Right hindlimb (tissue), 1 donor: ENCODE results near the gene CNNM2.

Experiments used
- DNase-seq: peaks from one replicate; pipeline ENCODE4 v3.0.0-alpha.2; 2018

CNNM2 gene

DNA sequence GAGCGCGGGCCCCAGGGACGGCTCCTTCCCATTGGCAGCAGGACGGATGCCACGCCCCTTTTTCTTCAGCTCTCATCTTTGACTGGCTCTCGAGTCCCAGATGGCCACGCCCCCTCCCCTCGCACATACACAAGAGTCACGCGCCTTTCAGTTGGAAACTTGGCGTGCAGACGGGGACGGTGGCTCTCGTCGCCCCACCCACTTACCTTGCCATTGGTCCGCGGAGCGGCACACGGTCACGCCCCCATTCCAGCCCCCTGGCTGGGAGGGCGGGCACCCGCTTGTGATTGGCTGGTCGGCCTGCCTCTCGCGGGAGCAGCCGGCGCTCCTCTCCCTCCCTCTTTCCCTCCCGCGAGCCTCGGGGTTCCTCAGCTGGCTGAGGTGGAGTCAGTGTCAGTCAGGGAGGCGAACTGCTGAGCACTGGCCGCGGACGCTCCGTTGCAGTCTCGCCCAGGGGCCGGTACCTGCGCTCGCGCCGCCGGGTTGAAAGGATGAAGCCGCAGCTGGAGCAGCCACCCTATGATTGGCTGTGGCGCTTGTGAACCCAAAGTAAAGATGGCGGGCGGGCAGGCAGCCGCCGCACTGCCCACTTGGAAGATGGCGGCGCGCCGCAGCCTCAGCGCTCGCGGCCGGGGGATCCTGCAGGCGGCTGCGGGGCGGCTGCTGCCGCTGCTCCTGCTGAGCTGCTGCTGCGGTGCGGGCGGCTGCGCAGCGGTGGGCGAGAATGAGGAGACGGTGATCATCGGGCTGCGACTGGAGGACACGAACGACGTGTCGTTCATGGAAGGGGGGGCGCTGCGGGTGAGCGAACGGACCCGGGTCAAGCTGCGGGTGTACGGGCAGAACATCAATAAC, at the start of gene CNNM2:
Gene CNNM2 (plus strand): TSS at position 333 of the 855 bp plus-strand sequence. CDS start 187 bp downstream, at position 520.
- peak; percentile 100 for DNase-seq

DNA sequence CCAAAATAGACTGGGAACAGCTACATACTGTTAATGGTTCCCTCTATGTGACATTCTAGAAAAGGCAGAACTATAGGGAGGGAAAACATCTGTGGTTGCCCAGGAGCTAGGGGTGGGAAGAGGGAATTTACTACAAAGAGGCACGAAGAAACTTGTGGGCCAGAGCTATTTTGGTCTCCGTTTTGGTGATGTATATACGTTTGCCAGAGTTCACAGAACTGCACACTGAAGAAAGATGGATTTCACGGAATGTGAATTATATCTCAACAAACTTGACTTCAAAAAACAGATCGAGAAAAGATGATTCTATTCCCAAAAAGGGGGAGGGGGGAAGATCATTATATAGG, 49.2 kb upstream of the CNNM2 start:
- peak; percentile 45 for DNase-seq

DNA sequence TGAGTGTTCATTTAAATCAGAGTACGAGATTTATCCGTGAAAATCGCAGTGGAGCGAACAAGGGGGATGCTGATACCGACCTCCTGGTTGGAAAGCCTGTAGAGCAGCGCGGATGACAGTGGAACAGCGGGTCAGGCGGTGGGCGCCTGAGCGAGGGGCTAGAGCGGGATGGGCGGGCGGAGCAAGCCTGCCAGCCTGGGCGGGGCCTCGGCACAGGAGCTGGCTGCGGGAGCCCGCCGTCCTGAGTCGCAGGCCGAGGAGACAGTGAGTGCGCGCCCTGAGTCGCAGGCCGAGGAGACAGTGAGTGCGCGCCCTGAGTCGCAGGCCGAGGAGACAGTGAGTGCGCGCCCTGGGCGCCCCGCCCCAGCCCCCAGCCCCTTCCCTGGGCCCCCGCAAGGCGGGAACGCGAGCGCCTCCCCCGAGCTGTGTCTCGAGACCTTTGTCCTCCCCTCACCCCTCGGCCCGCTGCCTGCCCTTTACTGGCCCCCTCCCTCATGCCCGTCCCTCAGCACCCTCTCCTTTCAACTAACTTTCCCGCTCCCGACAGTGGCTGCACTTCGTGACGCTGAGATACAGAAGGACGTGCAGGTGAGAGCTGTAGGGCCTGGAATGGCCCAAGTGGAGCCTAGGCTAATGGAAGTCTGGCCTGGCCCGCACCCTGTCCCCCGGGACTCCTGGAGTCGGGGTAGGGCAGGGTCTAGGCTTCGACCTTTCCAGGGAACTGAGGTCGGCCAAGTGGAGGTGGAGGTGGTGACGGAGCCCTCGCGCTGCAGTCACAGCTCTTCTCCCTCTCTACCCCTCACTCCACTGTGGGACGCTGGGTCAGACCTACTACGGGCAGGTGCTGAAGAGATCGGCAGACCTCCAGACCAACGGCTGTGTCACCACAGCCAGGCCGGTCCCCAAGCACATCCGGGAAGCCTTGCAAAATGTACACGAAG, 48.6 kb upstream of the CNNM2 start, which contains the start of gene AS3MT:
Gene AS3MT (plus strand): TSS at position 213 of the 941 bp plus-strand sequence. CDS start 123 bp downstream, at position 336.
- peak; percentile 76 for DNase-seq

DNA sequence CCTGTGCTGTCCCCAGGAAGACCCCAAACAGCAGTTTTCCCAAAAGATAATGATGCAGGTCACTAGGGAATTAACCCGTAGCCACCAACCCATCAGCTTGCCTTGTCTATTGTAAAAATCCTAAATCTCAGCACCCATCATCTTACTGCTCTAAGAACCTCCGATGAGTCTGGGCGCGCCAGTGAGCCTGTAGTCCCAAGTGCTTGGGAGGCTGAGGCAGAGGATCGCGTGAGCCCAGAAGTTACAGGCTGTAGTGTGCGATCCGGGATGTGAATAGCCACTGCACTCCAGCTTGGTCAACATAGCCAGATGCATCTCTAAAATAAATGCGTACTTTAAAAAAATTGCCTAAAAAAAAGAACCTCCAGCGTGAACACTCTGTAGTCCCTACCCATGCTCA, 47.9 kb upstream of the CNNM2 start:
- DNase-seq: no peak

DNA sequence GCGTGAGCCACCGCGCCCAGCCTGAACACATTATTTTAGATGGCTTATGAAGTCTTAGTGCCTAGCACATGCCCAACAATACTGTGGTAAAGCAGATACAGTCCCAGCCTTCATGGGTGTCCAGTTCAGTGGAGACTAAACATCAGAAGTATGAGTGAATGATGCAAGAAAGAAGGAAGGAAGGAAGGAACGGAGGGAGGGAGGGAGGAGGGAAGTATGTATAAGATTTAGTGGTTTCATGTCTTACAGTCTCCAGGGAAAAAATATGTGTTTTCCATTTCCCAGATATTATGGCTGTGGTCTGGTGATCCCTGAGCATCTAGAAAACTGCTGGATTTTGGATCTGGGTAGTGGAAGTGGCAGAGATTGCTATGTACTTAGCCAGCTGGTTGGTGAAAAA, 45.9 kb upstream of the CNNM2 start:
- no peak for DNase-seq

DNA sequence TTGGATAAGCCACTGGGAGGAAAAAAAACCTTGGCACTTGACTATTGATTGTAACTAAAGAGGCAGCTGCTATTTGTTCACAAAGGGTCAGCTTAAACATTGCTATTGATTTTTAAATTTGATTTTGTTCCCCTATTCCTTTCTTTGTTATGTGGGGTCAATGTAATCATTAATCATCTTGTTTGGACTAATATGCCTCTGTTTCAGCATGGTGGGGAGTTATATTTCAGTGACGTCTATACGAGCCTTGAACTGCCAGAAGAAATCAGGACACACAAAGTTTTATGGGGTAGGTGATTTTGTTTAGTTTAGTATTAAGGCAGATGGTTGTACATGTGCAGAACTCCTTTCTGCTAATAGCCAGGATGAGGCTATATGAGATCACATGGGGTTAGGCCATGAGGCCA, 41.3 kb upstream of the CNNM2 start:
- no peak for DNase-seq

DNA sequence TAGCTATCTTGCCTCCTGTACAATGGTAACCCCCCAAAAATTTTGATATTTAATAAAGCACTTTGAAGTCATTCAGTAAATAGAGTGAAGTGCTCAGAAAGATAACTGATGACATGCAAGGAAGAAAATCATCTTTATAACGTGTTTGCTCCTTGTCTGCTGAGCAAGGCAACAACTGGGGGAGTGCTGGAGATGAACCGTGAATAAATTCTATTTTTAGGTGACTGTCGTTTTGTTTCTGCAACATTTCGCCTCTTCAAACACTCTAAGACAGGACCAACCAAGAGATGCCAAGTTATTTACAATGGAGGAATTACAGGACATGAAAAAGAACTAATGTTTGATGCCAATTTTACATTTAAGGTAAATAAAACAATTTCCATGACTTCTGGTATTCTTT, 39.5 kb upstream of the CNNM2 start:
- DNase-seq: no peak

DNA sequence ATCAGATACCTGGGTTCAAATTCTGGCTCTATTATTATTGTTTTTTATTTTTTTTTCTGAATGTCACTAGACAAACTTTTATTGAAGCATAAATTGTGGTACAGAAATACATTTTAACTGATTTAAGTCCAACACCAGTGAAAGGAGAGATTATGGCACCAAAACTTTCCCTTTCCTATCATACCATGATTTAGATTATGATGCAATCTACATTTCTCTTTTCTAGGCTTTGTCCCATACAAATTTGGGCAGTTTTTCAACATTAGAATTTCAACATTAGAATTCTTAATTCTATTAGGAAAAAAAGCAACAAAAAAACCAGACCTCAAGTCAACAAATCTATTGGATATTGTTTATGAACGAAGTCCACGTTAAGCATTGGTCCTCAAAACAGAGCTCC, 37.8 kb upstream of the CNNM2 start:
- DNase-seq: no peak

DNA sequence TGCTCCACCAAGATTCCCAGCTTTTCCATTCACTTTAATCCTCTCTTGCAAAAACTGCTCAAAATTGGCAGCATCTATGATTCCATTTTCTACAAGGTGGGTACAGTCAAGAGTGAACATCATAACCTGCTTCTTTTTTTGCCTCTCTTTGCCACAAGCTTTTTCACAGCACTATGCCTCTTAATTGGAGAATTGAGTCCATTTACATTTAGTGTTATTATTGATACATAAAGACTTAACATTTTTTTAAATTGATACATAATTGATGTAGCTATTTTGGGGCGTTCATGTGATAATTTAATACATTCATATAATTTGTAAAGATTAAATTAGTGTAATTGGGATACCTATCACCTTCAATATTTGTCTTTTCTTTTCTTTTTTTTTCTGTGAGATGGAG, 30.0 kb upstream of the CNNM2 start:
- DNase-seq: no peak

DNA sequence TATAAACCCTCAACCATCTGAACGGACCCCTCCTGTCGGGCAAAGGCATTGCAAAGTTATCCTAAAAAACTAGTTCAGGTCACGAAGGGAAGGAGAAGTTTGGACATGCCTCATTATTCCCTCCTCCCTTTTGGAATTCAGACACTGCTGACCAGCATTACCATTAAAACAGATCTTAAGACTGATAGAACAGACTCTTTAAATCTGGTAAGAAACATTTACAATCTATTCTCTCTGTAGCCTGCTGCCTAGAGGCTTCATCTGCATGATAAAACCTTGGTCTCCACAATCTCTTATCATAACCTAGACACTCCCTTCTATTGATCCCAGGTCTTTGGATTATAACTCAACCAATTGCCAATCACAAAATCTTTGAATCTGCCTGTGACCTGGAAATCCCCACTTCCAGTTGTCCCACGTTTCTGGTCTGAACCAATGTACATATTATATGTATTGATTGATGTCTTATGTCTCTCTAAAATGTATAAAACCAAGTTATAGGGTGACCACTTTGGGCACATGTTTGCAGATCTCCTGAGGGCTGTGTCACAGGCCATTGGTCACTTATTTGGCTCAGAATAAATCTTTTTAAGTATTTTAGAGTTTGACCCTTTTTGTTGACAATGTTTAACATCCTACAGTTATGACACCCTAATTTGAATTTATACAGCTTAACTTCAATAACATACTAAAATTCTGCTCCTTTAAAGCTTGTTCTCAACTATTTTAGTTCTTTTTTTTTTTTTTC, 23.5 kb upstream of the CNNM2 start:
- DNase-seq: no peak

DNA sequence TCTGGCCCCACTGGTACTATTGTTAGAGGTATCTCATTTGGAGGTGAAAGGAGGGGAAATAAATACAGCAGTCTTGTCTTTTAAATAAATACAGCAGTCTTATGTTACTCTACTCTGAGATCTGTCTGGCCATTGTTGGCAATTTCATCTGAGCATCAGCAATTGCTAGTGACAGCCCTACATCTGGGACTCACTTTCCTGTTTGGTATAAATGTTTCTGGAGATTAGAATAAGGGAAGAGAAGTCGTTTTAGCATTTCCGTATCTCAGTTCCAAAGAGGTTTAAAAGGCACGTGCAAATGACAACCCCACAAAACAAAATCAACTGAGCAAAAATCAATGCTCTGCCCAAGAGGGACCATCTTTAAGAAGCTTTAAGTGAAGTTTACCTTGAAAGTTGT, 18.1 kb upstream of the CNNM2 start:
- no peak for DNase-seq

DNA sequence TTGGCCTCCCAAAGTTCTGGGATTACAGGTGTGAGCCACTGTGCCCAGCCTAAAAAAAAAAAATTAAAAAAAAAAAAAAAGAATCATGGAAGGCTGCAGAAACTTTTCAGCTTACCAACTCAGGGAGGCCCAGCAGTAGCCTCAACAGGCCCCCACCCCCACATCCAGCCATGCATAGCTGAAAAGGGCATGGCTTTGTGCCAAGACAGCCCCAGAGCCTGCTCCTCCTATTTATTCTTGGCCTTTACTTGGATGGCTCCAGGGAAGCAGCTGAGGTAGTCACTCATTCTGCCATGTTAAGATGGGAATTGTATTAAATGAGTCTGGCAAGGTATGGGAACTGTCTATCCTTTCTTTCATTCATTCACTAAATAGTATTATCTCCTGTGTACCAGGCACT, 13.7 kb upstream of the CNNM2 start:
- DNase-seq: no peak

DNA sequence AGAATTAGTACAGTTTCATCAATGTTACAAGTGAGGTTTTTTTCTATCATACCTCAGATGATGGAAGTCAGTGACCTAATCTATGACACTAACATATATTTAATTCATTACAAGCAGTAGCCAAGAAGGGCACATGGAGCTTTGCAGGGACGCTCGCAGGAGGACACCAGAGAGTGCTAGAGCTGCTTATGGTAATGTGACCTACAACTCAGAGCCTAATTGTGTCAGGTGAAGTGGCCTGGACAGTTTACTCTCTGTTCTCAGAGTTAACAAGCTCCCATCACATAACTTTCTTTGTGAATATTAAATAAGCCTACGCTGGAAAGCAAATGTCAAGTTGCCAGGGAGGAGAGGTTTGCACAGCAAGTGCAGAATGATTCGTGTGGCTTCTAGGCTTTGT, 11.6 kb upstream of the CNNM2 start:
- DNase-seq: no peak

DNA sequence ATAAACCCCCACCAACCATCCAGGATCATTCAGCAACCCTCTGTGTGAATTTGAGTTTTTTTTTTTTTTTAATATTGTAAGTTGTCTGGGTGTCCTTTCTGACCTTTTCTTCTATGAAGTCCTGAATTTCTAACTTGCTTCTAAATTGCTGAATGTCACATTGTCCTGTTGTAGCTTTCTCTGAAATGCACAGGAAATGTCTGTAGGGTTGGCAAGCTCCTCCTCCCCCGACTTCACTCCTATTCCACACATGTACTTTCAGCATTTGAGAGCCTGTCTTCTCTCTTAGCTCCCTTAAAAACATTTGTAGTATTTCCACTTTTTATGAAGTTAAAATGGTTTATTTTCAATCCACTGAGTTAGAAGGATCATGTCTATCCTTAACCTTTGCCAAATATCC, 3.3 kb upstream of the CNNM2 start:
- DNase-seq: no peak

DNA sequence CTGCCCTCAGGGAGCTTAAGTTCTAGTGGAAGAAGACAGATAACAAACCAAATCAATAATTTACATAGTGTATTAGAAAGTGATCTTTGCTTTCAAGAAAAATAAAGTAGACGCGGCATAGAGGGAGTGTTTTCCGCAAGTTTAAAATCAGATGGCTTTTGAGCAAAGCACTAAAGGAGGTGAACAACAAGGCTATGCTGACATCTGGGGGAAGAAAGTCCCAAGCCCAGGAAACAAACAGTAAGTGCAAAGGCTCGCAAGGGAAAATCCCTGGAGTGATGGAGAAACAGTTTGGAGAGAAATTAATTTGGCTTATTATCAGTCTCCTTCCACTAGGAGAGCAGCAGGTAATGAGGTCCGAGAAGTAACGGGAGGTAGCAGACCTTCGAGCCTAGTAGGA, 1.9 kb upstream of the CNNM2 start:
- DNase-seq: no peak

DNA sequence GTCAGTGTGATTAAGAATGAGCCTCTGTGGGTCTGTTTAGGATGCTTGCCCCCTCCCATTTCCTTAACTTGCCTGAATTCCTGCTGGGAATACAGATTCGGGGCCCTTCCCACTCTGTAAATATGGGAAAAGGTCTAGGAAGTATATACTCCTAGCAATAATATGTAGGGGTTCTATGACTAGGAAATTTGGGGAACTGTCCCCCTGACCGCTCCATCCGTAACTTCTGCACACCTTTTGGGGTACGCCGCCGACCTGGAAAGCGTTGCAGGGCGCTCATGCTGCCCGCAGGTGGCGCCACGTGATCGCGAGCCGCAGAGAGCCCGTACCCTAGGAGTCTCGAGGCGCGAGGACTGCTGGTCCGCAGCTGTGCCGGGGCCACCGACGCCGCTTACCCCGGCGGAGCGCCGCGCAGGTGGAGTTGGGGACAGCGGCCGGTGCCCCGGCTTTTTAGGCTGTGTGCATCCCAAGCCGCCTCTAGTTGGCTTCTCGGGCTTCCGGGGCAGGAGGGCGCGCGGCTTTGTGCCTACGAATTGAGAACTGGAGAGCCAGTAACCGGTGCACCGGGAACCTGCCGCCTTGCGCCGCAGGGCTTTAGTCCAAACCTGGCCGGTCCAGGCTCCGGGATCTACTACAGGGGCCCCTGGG, 656 bp upstream of the CNNM2 start:
- DNase-seq: peak; percentile 85

DNA sequence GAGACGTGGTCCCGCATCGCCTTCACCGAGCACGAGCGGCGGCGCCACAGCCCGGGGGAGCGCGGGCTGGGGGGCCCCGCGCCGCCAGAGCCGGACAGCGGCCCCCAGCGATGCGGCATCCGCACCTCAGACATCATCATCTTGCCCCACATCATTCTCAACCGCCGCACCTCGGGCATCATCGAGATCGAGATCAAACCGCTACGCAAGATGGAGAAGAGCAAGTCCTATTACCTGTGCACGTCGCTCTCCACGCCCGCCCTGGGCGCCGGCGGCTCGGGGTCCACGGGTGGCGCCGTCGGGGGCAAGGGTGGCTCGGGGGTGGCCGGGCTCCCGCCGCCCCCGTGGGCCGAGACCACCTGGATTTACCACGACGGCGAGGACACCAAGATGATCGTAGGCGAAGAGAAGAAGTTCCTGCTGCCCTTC, 737 bp downstream of the CNNM2 start:
- DNase-seq: no peak

DNA sequence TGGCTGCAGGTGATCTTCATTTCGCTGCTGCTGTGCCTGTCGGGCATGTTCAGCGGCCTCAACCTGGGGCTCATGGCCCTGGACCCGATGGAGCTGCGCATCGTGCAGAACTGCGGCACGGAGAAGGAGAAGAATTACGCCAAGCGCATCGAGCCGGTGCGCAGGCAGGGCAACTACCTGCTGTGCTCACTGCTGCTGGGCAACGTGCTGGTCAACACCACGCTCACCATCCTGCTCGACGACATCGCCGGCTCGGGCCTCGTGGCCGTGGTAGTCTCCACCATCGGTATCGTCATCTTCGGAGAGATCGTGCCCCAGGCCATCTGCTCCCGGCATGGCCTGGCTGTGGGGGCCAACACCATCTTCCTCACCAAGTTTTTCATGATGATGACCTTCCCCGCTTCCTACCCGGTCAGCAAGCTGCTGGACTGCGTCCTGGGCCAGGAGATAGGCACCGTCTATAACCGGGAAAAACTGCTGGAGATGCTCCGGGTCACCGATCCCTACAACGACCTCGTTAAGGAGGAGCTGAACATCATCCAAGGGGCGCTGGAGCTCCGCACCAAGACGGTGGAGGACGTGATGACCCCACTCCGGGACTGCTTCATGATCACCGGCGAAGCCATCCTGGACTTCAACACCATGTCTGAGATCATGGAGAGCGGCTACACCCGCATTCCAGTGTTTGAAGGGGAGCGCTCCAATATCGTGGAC, 1.3 kb downstream of the CNNM2 start:
- DNase-seq: peak; percentile 36

DNA sequence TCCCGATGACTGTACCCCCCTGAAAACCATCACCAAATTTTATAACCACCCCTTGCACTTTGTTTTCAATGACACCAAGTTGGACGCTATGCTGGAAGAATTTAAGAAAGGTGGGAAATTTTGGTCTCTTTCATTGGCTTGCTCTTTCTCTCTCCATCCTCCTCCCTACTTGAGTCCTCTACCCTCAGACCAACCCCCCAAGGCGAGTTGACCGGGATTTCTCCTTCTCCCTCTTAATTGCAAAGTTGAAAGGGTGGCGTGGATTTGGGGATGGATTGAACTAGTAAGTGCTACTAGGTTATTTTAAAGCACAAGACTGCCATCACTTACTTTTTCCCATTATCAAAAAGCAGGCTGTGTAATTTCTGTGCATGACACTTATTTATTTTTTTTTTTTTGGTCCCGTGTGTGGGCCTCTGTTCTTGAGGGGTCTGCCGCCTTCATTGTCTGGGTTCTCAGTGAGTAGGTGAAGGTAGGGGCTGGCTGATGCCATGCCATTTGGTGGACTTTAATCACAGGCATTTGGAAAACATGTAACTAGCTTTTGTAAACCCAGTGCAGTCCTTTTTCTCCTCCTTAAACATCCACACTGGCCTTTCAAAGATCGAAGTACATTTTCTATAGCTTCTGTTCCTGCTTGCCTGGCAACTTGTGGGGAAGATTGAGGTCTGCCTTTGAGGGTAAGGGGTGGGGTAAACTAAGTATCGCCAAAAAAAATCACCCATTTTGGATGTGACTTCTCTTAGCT, 2.1 kb downstream of the CNNM2 start:
- DNase-seq: no peak

DNA sequence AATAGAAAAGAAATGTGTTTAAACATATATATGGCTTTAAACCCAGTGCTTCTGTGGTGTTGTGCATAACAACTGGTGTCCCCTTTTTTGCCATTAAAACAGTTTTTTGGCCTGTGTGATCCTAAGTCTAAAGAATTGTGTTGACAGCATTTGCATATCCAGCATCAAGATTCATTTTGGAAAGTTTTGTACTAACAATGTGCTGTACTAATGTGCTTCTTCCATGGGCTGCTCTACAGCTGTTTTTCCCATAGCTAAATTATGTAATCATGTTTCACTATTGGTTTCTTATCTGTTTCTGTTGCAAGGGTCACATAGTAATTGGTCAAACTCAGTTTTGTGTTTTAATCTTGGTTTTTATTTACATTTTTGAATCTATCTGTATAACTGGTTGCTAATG, 5.5 kb downstream of the CNNM2 start:
- DNase-seq: no peak

DNA sequence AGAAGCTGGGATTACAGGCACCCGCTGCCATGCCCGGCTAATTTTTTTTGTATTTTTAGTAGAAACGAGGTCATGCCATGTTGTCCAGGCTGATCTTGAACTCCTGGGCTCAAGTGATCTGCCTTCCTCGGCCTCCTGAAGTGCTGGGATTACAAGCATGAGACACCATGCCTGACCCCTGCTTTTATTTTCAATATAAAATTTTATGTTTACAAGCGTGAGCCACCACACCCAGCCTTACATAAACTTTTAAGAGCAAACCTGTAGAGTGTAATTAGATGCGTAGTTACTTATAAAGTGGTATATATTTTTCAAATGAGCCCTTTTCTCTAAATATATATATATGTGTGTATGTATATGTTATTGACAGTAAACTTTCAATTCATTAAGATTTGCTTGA, 8.7 kb downstream of the CNNM2 start:
- DNase-seq: no peak
